WTC11 (cell line): ENCODE results near the gene MAGEE1. TPM values are rescaled to one million over a fixed set of nuclear protein-coding genes. Genes with fewer than 3 reads are reported as not detected.

Experiments
- TEAD4 ChIP-seq: sonication (generic); formaldehyde crosslinking; IDR thresholded peaks from 2 replicates; pipeline ENCODE4 v1.8.0; 2022; ENCODE audit warnings: mild to moderate bottlenecking, missing genetic modification reagents
- ZNF317 ChIP-seq: sonication (generic); formaldehyde crosslinking; IDR thresholded peaks from 2 replicates; pipeline ENCODE4 v1.8.1; 2023; ENCODE audit warnings: low read depth, mild to moderate bottlenecking, moderate library complexity, missing genetic modification reagents, borderline replicate concordance
- total RNA-seq: library from RNA; stranded (reverse); gene quantifications from 3 replicates; pipeline ENCODE4 v1.2.3, GENCODE V29; 2021
- TF ChIP-seq, protein P1 (sequence below): sonication (generic); formaldehyde crosslinking; IDR thresholded peaks from 2 replicates; pipeline ENCODE4 v1.8.0; 2022; ENCODE audit warnings: missing genetic modification reagents

The MAGEE1 gene
- total RNA-seq, 1 experiment from 2014 or later, result 9.2 TPM

DNA sequence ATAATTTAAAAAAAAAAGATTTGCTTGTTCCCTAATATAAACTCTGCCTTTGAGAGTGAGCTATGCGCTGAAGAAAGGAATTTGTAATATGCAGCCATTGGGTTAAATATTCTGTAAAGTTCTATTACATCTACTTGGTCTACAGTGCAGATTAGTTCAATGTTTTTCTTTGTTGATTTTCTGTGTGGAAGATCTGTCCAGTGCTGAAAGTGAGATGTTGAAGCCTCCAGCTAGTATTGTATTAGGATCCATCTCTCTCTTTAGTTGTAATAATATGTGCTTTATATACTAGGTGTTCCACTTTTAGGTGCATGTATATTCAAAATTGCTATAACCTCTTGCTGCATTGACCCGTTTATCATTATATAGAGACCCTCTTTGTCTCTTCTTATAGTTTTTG, 49.8 kb downstream of the MAGEE1 start (continued):
- no peak for TF ChIP-seq ZNF317
- TF ChIP-seq, protein P1, sequence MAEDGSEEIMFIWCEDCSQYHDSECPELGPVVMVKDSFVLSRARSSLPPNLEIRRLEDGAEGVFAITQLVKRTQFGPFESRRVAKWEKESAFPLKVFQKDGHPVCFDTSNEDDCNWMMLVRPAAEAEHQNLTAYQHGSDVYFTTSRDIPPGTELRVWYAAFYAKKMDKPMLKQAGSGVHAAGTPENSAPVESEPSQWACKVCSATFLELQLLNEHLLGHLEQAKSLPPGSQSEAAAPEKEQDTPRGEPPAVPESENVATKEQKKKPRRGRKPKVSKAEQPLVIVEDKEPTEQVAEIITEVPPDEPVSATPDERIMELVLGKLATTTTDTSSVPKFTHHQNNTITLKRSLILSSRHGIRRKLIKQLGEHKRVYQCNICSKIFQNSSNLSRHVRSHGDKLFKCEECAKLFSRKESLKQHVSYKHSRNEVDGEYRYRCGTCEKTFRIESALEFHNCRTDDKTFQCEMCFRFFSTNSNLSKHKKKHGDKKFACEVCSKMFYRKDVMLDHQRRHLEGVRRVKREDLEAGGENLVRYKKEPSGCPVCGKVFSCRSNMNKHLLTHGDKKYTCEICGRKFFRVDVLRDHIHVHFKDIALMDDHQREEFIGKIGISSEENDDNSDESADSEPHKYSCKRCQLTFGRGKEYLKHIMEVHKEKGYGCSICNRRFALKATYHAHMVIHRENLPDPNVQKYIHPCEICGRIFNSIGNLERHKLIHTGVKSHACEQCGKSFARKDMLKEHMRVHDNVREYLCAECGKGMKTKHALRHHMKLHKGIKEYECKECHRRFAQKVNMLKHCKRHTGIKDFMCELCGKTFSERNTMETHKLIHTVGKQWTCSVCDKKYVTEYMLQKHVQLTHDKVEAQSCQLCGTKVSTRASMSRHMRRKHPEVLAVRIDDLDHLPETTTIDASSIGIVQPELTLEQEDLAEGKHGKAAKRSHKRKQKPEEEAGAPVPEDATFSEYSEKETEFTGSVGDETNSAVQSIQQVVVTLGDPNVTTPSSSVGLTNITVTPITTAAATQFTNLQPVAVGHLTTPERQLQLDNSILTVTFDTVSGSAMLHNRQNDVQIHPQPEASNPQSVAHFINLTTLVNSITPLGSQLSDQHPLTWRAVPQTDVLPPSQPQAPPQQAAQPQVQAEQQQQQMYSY (CRISPR knock-in tag), result no peak
- no peak for TF ChIP-seq TEAD4 (CRISPR knock-in tag)
